Esophagus mucosa (tissue), 1 donor: ENCODE results near the gene NSMF. TPM values are rescaled to one million over a fixed set of nuclear protein-coding genes. Genes with fewer than 3 reads are reported as not detected.
A peak's percentile ranks its signal among the peaks of the same experiment; 100 is the strongest.

Experiments used
- ATAC-seq: fragments of 200-7000 bp; cut with Tn5 transposase; one replicate; pipeline ENCODE4 v1.9.1; 2020
- total RNA-seq: library from RNA; stranded (reverse); gene quantifications from one replicate; pipeline ENCODE4 v1.2.4, GENCODE V29; 2023
- donor health status: DM: yes; HTN: yes; CAD: no.

The NSMF gene
- total RNA-seq, 1 donor from 2014 or later = 13.9 TPM

DNA sequence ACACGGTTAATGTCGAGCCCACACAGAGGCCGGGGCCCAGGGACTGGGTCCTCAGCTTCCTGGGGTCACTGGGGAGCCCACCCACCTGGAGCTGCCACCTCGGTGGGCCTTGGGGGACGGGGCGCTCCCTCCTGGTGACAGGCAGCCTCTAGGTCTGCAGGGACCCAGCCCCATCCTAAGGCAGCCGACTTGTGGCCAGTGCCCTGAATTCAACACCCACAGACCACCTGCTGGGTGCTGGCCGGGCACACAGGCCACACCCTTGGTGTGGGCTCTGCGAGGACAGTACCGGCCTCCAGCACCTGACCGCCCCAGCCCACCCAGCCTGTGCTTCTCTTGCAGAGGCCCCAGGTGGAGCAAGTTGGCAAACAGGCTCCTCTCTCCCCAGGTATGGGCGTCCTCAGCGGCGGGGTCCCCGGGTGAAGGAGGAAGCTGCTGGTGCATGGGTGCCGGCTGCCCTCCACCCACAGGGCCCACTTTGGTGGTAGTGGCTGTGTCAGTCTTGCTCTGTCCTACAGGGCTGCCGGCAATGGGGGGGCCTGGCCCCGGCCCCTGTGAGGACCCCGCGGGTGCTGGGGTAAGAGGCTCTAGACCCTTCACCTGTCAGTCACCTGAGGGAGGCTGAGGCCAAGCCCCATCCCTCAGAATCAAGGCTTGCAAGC is 26.3 kb downstream of the NSMF start:
- no peak for ATAC-seq

DNA sequence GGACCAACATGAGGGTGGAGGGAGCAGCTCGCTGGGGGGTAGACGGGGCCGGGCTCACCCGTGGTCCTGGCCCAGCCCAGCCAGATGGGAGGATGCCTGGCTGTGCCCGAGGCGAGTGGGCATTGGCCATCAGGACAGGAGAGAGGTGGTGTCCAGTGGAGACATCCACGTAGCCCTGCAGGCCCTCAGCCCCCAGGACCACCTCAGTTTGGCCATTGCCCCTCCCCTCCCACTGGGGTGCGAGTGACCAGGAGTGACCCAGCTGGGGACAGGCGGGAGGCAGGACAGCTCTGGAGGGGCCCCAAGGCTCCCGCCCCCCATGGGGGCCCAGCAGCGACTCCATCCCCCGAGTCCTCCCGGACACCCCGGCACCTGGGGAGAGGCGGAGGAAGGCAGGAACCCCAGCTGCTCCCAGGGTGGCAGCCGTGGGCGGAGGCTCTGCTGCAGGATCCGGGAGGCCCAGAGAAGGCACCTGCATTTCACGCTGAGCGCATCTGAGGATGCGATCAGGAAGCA is 27.7 kb downstream of the NSMF start:
- ATAC-seq = no peak

DNA sequence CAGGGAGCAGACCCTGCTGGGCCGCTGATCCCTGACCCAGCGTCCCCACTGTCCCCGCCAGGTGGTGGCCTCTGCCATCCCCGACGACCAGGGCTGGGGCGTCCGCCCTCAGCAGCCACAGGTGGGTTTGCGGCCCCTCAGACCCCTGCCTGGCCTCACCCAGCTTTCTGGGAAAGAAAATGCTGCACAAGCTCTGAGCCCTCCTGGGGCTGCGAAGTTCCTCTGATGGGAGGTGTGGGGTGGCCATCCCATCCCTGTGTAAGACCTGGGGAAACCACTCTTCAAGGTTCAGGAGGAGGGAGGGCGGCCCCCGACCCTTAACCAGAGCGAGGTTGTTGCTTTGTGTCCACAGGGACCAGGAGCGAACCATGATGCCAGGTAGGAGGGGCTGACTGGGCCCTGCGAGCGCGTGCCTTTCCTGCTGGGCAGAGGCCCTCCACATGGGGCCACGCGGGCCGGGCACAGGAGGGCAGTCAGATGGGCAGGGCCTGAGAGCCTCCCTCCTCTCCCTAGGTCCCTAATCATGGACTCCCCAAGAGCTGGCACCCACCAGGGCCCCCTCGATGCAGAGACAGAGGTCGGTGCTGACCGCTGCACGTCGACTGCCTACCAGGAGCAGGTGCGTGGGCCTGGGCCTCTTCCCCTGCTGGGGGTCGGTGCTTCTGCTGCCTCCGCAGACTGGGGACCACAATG is 28.3 kb downstream of the NSMF start:
- no peak for ATAC-seq

DNA sequence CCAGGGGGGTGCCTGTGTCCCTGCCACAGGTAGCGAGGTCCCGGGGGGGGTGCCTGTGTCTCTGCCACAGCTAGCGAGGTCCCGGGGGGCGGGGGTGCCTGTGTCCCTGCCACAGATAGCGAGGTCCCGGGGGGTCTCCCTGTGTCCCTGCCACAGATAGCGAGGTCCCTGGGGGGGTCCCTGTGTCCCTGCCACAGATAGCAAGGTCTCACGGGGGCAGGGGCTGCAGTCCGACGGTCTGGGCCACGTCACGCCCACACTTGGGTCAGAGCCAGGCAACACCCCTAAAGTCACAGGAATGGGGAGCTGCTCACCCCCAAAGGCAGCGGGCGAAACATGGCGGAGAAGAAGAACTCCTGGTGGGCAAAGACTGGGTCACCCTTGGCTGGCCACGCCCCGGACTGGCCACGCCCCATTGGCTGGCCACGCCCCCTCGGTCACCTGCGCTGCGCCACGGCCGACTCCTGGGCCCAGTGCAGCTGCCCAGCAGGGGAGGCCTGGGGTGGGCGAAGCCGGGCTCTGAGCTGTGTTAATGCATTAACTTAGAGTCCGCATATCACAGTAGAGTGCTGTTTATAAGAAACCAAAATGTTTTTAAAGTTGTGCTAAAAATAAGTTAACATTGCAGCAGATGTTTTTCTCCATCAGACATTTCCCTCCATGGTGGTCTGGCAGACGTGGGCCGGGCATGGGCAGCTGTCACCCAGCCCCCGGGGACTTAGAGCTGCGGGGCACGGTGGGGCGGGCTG is 29.0 kb downstream of the NSMF start:
- peak; percentile 34 for ATAC-seq

DNA sequence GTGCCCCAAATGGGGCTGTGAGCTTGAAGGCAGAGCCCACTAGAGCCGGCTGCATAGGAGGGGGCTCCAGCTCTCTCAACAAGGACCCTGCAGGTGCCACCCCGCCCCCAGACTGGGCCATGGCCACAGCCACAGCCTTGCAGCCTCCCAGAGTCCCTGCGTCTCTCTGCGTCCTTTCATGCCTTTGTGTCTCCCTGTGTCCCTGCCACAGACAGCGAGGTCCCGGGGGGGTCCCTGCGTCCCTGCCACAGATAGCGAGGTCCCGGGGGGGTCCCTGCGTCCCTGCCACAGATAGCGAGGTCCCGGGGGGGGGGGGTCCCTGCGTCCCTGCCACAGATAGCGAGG is 29.6 kb downstream of the NSMF start:
- no peak for ATAC-seq

DNA sequence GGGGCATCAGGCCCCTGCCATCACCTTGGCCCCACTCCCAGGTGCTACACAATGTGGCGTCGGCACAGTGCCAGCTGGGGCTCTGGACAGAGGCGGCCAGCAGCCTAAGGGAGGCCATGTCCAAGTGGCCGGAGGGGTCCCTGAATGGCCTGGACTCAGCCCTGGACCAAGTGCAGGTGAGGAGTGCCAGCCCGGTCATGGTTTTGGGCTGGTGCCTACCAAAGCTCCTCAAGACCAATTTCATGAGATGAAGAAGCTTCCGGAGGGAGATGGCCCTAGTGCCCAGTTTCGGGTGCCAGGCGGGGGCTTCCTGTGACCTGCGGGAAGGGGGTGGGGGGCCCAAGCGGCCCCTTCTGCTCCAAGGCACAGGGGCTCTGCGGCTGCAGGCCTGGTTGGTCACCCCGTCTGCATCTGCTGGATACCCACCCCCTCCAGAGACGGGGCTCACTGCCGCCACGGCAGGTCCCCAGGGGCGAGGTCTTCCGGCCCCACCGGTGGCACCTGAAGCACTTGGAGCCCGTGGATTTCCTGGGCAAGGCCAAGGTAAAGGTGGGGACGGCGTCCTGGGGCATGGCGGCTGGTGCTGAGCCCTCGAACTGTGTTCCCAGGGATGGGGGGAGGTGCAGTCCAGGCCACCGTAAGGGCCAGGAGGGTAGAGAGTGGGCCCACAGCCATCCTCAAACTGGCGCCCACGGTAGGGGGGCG is 30.1 kb downstream of the NSMF start:
- ATAC-seq = no peak

DNA sequence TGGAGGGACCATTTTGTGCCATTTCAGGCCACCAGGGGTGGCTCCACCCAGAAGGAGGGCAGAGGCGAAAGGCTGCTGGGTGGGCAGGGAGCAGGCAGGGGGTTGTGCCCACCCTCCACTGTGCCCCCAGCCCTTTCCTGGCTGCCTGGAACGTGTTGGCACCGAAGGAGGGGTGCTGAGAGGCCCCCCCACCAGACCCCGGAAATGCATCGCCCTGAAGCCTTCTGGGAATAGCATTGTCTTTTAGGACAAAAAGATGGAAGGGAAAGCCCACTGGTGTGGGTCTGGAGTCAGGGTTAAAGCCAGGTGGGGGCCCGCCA is 30.9 kb downstream of the NSMF start:
- ATAC-seq = no peak

DNA sequence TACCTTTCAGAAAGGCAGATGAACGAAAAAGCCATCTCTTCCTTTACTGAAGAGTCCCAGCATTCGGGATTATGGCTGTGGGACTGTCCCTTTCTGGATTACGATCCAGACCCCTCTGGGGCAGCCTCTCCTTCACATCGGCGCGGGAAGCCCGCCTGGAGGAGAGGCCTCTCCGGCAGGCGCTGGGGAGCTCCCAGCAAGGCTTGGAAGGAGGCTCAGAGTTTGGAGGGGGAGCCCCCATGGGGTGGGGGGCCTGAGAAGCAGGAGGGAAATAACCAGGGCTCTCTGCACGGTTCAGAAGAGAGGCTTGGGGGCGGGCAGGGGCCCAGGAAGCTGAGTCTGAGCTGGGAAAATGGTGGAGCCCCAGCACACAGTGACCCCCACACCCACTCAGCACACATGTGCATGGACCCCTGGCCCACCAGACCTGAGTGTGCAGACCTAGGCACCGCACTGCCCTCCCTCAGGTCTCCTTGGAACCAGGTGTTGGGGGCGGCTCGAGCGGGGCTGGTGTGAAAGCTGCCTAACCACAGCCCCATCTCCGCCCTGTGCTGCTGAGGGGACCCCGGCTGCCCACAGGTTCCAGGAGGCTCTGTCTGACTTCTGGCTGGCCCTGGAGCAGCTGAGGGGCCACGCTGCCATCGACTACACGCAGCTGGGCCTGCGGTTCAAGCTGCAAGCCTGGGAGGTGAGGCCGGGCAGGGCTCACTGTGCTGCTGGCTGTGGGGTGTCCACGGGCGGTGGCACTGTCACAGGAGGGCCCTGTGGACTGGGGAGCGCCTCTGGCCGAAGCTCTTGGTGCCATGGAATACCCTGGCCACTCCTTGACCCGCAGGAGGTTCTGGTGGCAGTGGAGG is 31.5 kb downstream of the NSMF start:
- no peak for ATAC-seq

DNA sequence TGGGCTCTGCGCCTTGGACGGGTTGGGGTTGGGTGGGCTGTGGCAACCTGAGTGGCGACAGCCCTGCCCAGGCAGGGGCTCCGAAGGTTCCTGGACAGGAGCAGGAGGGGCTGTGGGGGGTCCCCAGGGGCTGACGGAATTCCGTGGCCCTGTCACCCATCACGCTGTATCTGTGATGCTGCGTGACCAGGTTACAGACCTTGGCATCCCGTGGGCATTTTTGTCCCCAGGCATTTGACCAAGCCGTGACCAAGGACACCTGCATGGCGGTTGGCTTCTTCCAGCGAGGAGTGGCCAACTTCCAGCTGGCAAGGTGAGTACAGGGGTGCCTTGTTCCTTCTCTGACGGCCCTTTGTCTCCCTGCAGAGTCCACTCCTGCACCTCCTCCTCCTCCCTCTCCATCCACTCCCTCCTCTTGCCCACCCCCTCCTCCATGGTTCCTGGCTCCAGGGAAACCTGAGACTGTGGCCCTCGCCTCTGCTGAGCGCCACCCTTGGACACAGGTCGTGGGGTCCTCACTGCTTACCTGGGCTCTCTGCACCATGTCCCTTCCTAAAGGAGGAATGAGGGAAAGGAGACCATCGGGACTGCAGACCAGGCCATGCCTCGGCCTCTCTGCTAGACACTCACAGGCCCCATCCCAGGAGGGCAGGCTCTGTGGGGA is 33.0 kb downstream of the NSMF start:
- ATAC-seq = no peak

DNA sequence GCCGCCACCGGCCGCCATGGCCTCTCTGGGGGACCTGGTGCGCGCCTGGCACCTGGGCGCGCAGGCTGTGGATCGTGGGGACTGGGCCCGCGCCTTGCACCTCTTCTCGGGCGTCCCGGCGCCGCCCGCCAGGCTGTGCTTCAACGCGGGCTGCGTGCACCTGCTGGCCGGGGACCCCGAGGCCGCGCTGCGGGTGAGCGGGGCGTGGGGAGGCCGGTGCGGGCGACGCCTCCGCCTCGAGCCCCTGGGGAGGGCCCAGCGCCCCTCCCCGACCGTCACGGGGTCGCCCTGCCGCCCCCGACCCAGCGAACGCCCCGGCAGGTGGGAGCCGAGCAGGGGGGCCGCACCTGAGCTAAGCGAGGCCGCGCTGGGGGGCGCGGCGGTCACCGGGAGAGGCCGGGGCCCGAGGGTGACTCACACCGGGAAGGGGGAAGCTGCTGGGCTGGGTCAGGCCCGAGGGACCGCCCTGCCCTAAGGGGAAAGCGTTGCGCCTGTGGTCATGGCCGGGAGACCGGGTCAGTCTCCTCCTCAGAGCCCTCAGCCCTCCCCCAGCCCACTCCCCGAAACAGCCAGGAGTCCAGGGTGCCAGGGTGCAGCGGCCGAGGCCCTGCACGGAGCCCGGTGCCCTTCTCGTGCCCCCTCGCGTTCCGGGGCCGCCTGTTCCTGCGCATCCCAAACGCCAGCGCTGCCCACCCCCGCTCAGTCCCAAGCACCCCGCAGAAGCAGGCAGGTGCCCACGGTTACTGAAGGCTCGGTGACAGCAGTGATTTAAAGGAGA is 35.4 kb downstream of the NSMF start:
- peak; percentile 68 for ATAC-seq

DNA sequence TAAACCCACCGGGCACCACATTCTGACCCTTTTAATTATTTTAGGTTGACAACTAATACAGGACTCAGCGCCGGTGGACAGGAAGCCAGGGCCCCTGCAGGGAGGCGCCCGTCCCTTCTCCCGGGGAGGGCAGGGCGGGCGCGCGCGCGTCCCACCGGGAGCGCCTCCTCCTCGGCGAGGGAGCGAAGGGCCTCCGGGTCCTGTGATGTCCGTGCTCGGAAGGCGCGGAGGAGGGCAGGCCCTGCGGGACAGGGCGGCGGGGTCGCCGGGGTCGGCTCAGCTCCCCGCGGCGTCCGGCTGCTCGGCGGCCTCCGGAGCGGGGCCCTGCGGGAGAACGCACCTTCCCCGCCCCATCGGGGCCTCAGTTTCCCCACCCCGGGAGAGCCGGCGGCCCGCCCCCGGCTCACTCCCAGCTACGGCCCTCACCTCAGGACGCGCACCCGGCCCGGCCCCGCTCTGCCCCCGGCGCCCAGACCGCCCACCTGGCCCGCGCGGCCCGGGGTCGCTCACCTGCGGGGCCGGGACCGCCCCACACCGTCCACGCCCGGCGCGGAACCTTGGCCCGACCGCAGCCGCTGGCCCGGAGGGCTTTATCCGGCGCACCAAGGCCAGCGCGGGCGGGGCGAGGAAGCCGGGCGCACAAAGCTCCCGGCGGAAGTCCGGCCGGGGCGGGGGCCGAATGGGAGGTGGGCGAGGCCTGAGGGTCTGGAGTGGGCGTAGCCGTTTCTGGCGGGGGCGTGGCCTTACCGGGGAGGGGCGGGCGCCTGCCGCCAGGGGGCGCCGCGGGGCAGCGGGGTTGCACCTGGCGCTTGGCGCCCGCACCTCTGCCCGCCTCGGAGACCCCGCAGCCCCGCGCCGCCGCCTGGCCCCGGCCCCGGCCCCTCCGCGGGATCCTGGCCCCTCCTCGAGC is 36.3 kb downstream of the NSMF start, which contains the start of the genes EXD3 and NOXA1:
TSS of gene EXD3 (minus strand) at position 559 of the 910 bp plus-strand sequence. CDS start 27,805 bp downstream, outside the sequence.
TSS of gene NOXA1 (plus strand) at position 790 of the 910 bp plus-strand sequence. CDS start 137 bp downstream, outside the sequence.
- ATAC-seq = peak; percentile 94

DNA sequence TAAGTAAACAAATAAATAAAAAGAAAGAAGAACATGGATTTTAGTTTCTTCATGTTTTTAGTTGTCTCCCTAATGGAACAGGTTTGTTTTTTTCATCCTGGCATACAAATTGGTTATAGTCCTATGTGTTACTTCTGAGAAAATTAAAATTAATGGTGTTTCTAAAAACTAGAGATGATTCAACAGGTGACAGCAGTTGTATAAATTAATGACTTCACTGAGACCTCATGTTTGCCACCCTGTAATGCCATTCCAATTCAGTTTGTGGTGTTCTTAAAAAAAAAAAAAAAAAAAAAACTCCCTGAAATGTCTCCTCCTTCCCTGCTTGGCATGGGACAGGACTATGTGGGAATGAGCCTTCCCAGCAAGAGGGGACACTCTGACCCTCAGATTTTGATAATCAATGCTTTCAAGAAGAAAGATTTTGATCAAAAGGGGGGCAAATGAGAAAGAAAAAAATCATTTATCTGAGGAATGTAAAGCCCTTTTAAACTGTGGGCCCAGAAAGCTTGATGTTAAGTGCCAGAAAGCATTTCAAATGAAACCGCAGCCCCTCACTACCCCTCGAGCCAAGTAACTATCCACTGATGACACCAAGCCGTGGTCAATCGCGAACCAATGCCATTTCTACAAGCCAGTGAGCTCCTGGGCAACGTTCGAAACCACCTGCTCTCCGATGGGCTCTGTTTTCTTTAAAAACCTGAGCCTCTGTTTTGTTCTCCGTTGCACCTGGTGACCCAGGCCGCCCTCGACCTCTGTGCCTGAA is 37.1 kb downstream of the NSMF start:
- no peak for ATAC-seq

DNA sequence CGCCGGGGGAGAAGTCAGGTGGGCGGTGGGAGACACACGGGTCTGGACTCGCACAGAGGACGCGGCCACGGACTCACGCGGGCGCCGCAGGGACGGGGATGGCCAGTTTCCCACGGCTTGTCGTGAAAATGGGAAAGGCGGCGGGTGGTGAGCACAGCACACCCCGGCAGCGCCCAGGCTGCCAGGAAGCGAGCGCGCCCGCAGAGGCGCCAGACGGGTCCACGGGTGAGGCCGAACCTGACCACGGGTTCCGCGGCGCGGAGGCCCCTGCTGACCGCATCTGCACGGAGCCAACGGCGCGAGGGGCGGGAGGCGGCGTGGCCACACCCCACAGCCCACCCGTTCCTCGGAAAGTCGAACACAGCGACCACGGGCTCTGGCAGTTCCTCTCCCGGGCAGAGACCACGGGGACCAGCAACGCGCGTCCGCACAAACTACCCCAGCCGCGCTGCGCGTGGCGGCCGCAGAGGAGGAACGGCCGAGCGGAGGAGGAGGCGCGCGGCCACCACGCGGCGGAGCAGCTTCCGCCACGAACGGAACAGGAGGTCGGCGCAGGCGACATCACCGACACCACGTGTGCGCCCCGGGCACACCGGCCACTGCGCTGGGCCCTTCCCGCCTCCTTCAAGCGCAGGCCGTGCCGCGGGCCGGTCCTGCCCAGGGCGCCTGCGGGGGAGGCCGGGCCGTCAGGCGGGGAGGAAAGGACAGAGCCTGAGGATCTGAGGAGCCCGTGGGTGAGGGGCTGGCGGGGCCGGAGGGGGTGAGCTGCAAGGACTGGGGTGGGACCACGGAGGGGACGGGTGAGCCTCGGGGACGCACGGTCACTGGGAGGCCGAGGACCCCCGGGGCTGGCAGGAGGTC is 41.7 kb downstream of the NSMF start:
- peak; percentile 27 for ATAC-seq

DNA sequence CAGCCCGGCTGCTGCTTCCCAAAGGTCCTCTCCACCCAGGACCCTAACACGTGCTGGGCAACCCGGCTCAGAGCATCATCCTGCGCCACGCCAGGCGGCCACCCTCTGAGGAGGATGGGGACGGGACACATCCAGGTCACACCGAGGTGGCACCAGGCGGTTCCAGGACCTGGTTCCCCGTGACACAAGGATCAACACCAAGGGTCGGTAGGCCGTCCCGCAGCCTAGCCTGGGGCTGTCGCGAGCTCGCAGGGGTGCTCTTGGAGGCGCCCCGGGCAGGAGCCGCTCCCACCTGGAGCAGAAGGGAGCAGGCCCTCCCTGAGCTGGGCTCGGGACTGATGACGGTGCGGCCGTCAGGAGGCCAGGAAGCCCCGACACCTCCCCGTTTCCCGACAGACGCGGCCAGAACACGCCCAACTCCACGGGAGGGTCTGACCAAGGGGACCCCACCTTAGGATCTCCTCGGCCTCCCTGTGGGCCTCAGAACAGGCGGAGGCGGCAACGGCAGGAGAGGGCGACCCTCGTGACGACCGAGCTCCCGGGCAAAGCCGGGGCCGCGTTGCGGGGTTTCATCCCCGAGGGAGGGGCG is 42.5 kb downstream of the NSMF start:
- peak; percentile 4 for ATAC-seq

DNA sequence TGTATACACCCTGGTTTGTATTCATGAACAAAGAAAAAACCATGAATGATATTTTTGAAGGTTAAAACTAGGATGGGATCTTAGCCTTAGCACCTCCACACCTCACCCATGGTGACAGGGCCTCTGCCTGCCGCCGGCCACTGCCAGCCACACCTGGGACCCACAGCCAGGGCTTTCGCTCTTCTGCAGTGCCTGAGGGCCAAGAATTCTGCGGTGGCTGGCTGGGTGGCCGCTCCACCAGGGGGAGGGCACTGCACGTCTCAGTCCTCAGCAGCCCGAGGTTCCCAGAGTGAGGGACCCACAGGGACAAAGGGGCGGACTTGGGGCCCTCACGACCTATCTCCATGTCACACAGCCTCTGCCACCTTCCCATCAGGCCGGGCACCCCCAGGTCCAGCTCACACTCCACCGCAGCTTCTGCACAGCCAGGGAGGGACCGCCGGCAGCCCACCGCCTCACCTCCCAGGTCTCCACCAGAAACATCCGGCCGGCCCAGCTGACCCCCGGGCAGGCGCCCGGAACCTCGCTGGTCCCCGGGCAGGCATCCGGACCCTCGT is 43.0 kb downstream of the NSMF start:
- no peak for ATAC-seq

DNA sequence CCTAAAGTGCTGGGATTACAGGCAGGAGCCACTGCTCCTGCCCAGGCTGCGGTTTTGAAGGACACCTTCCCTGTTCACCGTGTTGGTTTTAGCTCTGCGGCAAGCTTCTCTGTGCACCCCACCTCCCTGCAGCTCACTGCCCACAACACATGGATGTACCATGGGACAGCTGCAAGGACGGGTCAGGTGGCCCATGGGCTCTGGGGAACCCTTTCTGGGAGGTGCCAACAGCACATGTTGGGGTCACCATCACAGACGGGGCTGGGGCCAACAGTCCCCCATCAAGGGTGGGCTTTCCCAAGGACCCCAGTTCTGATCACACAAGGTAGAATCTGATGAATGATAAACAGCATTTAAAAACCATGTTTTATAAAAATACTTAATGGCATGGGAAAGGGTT is 43.7 kb downstream of the NSMF start:
- ATAC-seq = no peak

DNA sequence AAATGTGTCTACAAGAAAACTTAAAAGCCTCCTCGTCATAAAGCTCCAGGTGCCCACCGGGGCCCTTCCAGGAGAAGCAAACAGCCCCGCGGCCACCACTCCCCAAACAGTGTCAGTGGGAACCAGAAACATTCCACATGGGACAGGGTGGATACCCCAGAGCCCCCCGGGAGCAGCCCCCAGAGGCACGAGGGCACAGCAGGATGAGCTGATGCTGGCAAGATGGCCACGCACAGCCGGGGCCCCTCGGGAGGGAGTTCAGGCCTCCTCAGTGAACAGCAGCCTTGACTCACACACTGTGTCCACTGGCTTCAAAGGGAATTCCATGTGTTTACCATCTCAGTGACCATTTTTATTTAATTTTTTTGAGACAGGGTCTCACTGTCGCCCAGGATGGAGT is 46.7 kb downstream of the NSMF start:
- ATAC-seq = peak; percentile 1
